H1 (cell line): ENCODE results near the gene GABARAPL2. TPM values are rescaled to one million over a fixed set of nuclear protein-coding genes. Genes with fewer than 3 reads are reported as not detected.

Source experiments
- CTCF ChIA-PET: fragments of 300-600 bp; sonication (Branson Sonifier 250); formaldehyde crosslinking; loops from one replicate; lab custom pipeline; 2021; ENCODE audit not compliant: partially characterized antibody; lab: Charles Lee
- POLR2A ChIA-PET: fragments of 300-600 bp; sonication (Branson Sonifier 250); formaldehyde crosslinking; loops from one replicate; lab custom pipeline; 2021; ENCODE audit warnings: inconsistent platforms; ENCODE audit not compliant: partially characterized antibody; lab: Charles Lee
- DNase-seq, 2 experiments: peaks; one replicate each; pipeline versions ENCODE4 v3.0.0 to v3.0.0-alpha.2; 2010 to 2022; ENCODE audit warnings: low spot score in 2 of 2, low read depth in 1 of 2, mixed read lengths in 1 of 2
- FAIRE-seq: peaks from 2 replicates; lab custom pipeline; 2011; peaks lifted over from hg19 to GRCh38; lab: Jason Lieb, UNC
- H2AFZ ChIP-seq: 2 replicates; pipeline ENCODE4 v1.8.1; 2012; ENCODE audit warnings: low read length, inconsistent platforms
- H2AK5ac ChIP-seq: 2 replicates; pipeline ENCODE4 v1.6.1; 2013; ENCODE audit warnings: low read depth, low read length
- H2BK120ac ChIP-seq: replicated peaks from 2 replicates; pipeline ENCODE3; 2013; ENCODE audit warnings: low read depth, low read length, inconsistent platforms
- H2BK12ac ChIP-seq: 2 replicates; pipeline ENCODE4 v1.6.1; 2013; ENCODE audit warnings: low read depth, low read length
- H2BK15ac ChIP-seq: 2 replicates; pipeline ENCODE4 v1.6.1; 2013; ENCODE audit warnings: low read length
- H2BK20ac ChIP-seq: 2 replicates; pipeline ENCODE4 v1.6.1; 2013; ENCODE audit warnings: low read length
- H2BK5ac ChIP-seq: 2 replicates; pipeline ENCODE4 v1.6.1; 2013; ENCODE audit warnings: low read depth, low read length
- H3K14ac ChIP-seq: 2 replicates; pipeline ENCODE4 v1.6.1; 2013; ENCODE audit warnings: inconsistent platforms; ENCODE audit not compliant: insufficient read length
- H3K18ac ChIP-seq: 2 replicates; pipeline ENCODE4 v1.6.1; 2013; ENCODE audit warnings: low read length; ENCODE audit errors: extremely low read depth
- H3K23ac ChIP-seq: 2 replicates; pipeline ENCODE4 v1.6.1; 2013; ENCODE audit warnings: inconsistent platforms; ENCODE audit not compliant: insufficient read length
- H3K23me2 ChIP-seq: 2 replicates; pipeline ENCODE4 v1.6.1; 2013; ENCODE audit warnings: low read depth, low read length
- H3K27ac ChIP-seq: 2 replicates; pipeline ENCODE4 v1.6.1; 2011; ENCODE audit warnings: low read depth, low read length, inconsistent platforms
- H3K27me3 ChIP-seq, 4 experiments: replicated peaks in 1 of 4; 1 replicate in 1 of 4; 2 replicates in 3 of 4; pipeline versions ENCODE4 v1.6.1 to v1.8.1; 2011 to 2013; ENCODE audit warnings: low read length in 3 of 4, mild to moderate bottlenecking in 3 of 4, inconsistent platforms in 2 of 4, mixed read lengths in 2 of 4, moderate library complexity in 1 of 4; ENCODE audit not compliant: control insufficient read depth in 3 of 4, insufficient read depth in 3 of 4; ENCODE audit errors: extremely low read depth in 1 of 4
- H3K36me3 ChIP-seq, 4 experiments: 2 replicates each; pipeline versions ENCODE4 v1.6.1 to v1.8.1; 2011 to 2013; ENCODE audit warnings: mild to moderate bottlenecking in 4 of 4, low read length in 3 of 4, moderate library complexity in 2 of 4, control low read depth in 1 of 4, inconsistent platforms in 1 of 4; ENCODE audit not compliant: insufficient read depth in 4 of 4, control insufficient read depth in 2 of 4
- H3K4ac ChIP-seq: replicated peaks from 2 replicates; pipeline ENCODE3; 2013; ENCODE audit warnings: low read length, low read depth, mixed read lengths, inconsistent platforms; ENCODE audit not compliant: insufficient read length
- H3K4me1 ChIP-seq, 4 experiments: replicated peaks in 1 of 4; 1 replicate in 1 of 4; 2 replicates in 3 of 4; pipeline versions ENCODE4 v1.6.1 to v1.8.1; 2011 to 2013; ENCODE audit warnings: low read length in 3 of 4, inconsistent platforms in 2 of 4, mixed read lengths in 1 of 4; ENCODE audit not compliant: insufficient read depth in 4 of 4, control insufficient read depth in 3 of 4
- H3K4me2 ChIP-seq, 2 experiments: 2 replicates each; pipeline versions ENCODE4 v1.6.1 to v1.8.1; 2011 to 2013; ENCODE audit warnings: low read depth in 2 of 2, low read length in 2 of 2, control low read depth in 1 of 2, inconsistent platforms in 1 of 2, mild to moderate bottlenecking in 1 of 2; ENCODE audit not compliant: insufficient read depth in 1 of 2
- H3K4me3 ChIP-seq, 4 experiments: fragments of 200-600, 300-600 bp in 1 of 4; sonication (generic), shearing (Covaris generic), sonication (Bioruptor Twin) in 1 of 4; 2 replicates each; pipeline versions ENCODE4 v1.5.1 to v1.8.1; 2011 to 2016; ENCODE audit warnings: low read length in 4 of 4, low read depth in 3 of 4, control low read depth in 2 of 4, inconsistent platforms in 2 of 4, mild to moderate bottlenecking in 2 of 4, mixed read lengths in 1 of 4, moderate library complexity in 1 of 4; ENCODE audit not compliant: insufficient read depth in 2 of 4; ENCODE audit errors: extremely low read depth in 1 of 4
- H3K56ac ChIP-seq: replicated peaks from 2 replicates; pipeline ENCODE3; 2013; ENCODE audit warnings: low read depth, mild to moderate bottlenecking, mixed read lengths, low read length, inconsistent platforms; ENCODE audit not compliant: insufficient read length
- H3K79me1 ChIP-seq: 2 replicates; pipeline ENCODE4 v1.6.1; 2013; ENCODE audit warnings: low read depth, low read length, control low read depth
- H3K79me2 ChIP-seq, 2 experiments: 2 replicates each; pipeline versions ENCODE4 v1.6.1 to v1.8.1; 2012 to 2013; ENCODE audit warnings: low read length in 2 of 2, mild to moderate bottlenecking in 2 of 2, inconsistent platforms in 1 of 2; ENCODE audit not compliant: insufficient read depth in 2 of 2, control insufficient read depth in 1 of 2
- H3K9ac ChIP-seq, 4 experiments: replicated peaks in 1 of 4; 1 replicate in 1 of 4; 2 replicates in 3 of 4; pipeline versions ENCODE4 v1.6.1 to v1.8.1; 2011 to 2013; ENCODE audit warnings: low read depth in 3 of 4, low read length in 3 of 4, control low read depth in 2 of 4, mild to moderate bottlenecking in 2 of 4, moderate library complexity in 2 of 4, inconsistent platforms in 1 of 4; ENCODE audit errors: extremely low read depth in 1 of 4
- H3K9me3 ChIP-seq, 2 experiments: 2 replicates each; pipeline versions ENCODE4 v1.6.1 to v1.8.1; 2012 to 2013; ENCODE audit warnings: mild to moderate bottlenecking in 2 of 2, moderate library complexity in 2 of 2, control low read depth in 1 of 2, inconsistent platforms in 1 of 2, low read depth in 1 of 2, low read length in 1 of 2, mixed read lengths in 1 of 2; ENCODE audit not compliant: insufficient read depth in 2 of 2
- H4K20me1 ChIP-seq, 2 experiments: replicated peaks in 1 of 2; 2 replicates each; pipeline versions ENCODE3 to v1.8.1; 2011 to 2013; ENCODE audit warnings: inconsistent platforms in 2 of 2, low read length in 2 of 2, mild to moderate bottlenecking in 1 of 2; ENCODE audit not compliant: insufficient read depth in 2 of 2, control insufficient read depth in 1 of 2
- H4K5ac ChIP-seq: 2 replicates; pipeline ENCODE4 v1.6.1; 2013; ENCODE audit warnings: low read length, low read depth, mixed read lengths, inconsistent platforms; ENCODE audit not compliant: insufficient read length
- H4K8ac ChIP-seq: 2 replicates; pipeline ENCODE4 v1.8.0; 2013; ENCODE audit warnings: mild to moderate bottlenecking, moderate library complexity, low read length, inconsistent platforms; ENCODE audit not compliant: insufficient read depth; ENCODE audit errors: extremely low read depth
- H4K91ac ChIP-seq: replicated peaks from 2 replicates; pipeline ENCODE3; 2013; ENCODE audit warnings: low read length, mixed read lengths, inconsistent platforms; ENCODE audit not compliant: insufficient read length
- BRCA1 ChIP-seq: IDR thresholded peaks from 2 replicates; pipeline ENCODE4 v1.6.1; 2012; ENCODE audit warnings: low read depth, low read length, improper control_type of control experiment
- CBX5 ChIP-seq: fragments of 300-800, 300-1000 bp; sonication (generic); IDR thresholded peaks from 2 replicates; pipeline ENCODE4 v1.7.1; 2016; ENCODE audit warnings: antibody characterized with exemption, low read length, low read depth
- CREB1 ChIP-seq: IDR thresholded peaks from 2 replicates; pipeline ENCODE4 v1.6.1; 2012; ENCODE audit warnings: inconsistent platforms
- CTCF ChIP-seq, 3 experiments: IDR thresholded peaks; 1 replicate in 2 of 3; 2 replicates in 1 of 3; pipeline versions ENCODE4 v1.5.1 to v1.6.1; 2011; ENCODE audit warnings: low read length in 3 of 3, mild to moderate bottlenecking in 3 of 3, inconsistent platforms in 2 of 3, low read depth in 1 of 3, moderate library complexity in 1 of 3; ENCODE audit not compliant: insufficient read depth in 1 of 3; ENCODE audit errors: control extremely low read depth in 1 of 3
- E2F6 ChIP-seq: IDR thresholded peaks from 2 replicates; pipeline ENCODE4 v1.6.1; 2012; ENCODE audit warnings: inconsistent platforms
- GABPA ChIP-seq: IDR thresholded peaks from 2 replicates; pipeline ENCODE4 v1.6.1; 2011; ENCODE audit warnings: mild to moderate bottlenecking, low read length, moderate library complexity, borderline replicate concordance; ENCODE audit not compliant: insufficient read depth
- HDAC6 ChIP-seq: IDR thresholded peaks from one replicate; pipeline ENCODE4 v1.7.1; 2012; ENCODE audit warnings: low read depth, mild to moderate bottlenecking, inconsistent platforms, low read length, moderate library complexity
- MAFK ChIP-seq: IDR thresholded peaks from 2 replicates; pipeline ENCODE4 v1.6.1; 2012; ENCODE audit warnings: low read depth, mild to moderate bottlenecking, improper control_type of control experiment, low read length
- RBBP5 ChIP-seq: IDR thresholded peaks from 2 replicates; pipeline ENCODE4 v1.7.1; 2012; ENCODE audit warnings: low read depth, mild to moderate bottlenecking, inconsistent platforms, low read length, moderate library complexity, borderline replicate concordance
- SIX5 ChIP-seq: IDR thresholded peaks from 2 replicates; pipeline ENCODE4 v1.6.1; 2011; ENCODE audit warnings: mild to moderate bottlenecking, low read depth, low read length
- WGBS, 2 experiments: shearing (Covaris generic) in 1 of 2; methylation state at CpG; one replicate each; pipeline versions ENCODE4 v1.1.6 to v1.1.7; 2013 to 2015; ENCODE audit warnings: low lambda C conversion rate in 2 of 2, mixed read lengths in 2 of 2, inconsistent platforms in 1 of 2, low coverage in 1 of 2, missing lambda C conversion rate in 1 of 2; ENCODE audit not compliant: insufficient replicate concordance in 2 of 2, insufficient coverage in 1 of 2, insufficient read length in 1 of 2; ENCODE audit errors: extremely low coverage in 1 of 2, missing lambda C conversion rate in 1 of 2; 5-methylcytosine and 5-hydroxymethylcytosine counted together
- polyA plus RNA-seq, 7 experiments: library from polyadenylated mRNA; depleted of rRNA in 3 of 7; stranded (reverse) in 5 of 7; unstranded in 2 of 7; fragments of >200 nt in 5 of 7; fragments of 200-250 nt in 2 of 7; gene quantifications; 1 replicate in 5 of 7; 2 replicates in 1 of 7; 4 replicates in 1 of 7; pipeline versions ENCODE4 v1.2.1 to v1.2.3, GENCODE V29; 2011 to 2013; ENCODE audit warnings: missing spikeins in 2 of 7, mixed read lengths in 2 of 7
- total RNA-seq: library from RNA; stranded (reverse); fragmentation: NEBNext Ultra II Directional; extraction: Animal tissue kit (Norgen Biotek cat#: 25700); gene quantifications from 2 replicates; pipeline ENCODE4 v1.2.1, GENCODE V29; 2021

Gene GABARAPL2
- total and polyA plus RNA-seq, 2 of the 8 experiments (the other 6 are each of a cell fraction or from before 2014, with no cell fraction given) = 65.8 to 71.3 TPM

DNA sequence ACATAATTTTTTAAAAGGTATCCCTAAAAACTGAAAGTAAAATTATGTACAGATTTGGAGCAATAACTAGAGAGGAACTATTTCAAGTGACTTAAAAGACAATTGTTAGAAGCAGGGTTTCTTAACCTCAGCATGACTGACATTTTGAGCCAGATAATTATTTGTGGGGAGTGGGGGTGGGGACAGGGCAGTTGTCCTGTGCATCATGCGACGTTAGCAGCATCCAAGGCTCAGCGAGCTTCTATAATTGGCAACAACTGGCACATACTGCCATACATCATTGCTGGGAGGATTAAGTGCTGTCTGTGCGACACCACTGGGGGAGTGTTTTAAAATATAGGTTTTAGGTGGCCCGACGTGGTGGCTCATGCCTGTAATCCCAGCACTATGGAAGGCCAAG lies 27.1 kb downstream of the GABARAPL2 start:
- Histone ChIP-seq H3K23ac (no peak overlapping the region), H3K9me3 (peaks cover 0 to 2% of the 10 kb centered on the region in 2 experiments; a peak in 1 of 4 replicates), H3K4me3 (no peak overlapping the region), H2BK12ac (peak overlapping the region; percentile 95), H3K18ac (no peak overlapping the region), H3K14ac (no peak overlapping the region), H3K4ac (no peak overlapping the region), H3K9ac (no peak overlapping the region), H2AFZ (no peak overlapping the region), H3K56ac (no peak overlapping the region), H2BK20ac (0 out of 2 replicates have a peak overlapping the region, but pooled peaks have one; percentile 84), H4K20me1 (no peaks in the 10 kb centered on the region), H4K5ac (no peak overlapping the region), H2BK120ac (peak overlapping the region; percentile 75), H3K27ac (no peak overlapping the region), H3K4me1 (peaks cover 5 to 18% (median 16%) of the 10 kb centered on the region in 4 experiments; a peak in 6 of 7 replicates), H4K91ac (peak overlapping the region; percentile 20), H3K36me3 (peaks cover 0 to 10% (median 5%) of the 10 kb centered on the region in 4 experiments; a peak in 2 of 8 replicates), H3K79me2 (no peaks in the 10 kb centered on the region), H3K23me2 (no peaks in the 10 kb centered on the region), H2BK15ac (no peak overlapping the region), H3K4me2 (peak overlapping the region in 1 of 2 experiments; percentile 59; a peak in 1 of 4 replicates), H2BK5ac (peak overlapping the region; percentile 89; the same call in 1 of the 2 replicates), H2AK5ac (no peak overlapping the region; the same call in 1 of the 2 replicates), H3K79me1 (no peaks in the 10 kb centered on the region), H4K8ac (no peak overlapping the region), H3K27me3 (no peaks in the 10 kb centered on the region)
- POLR2A ChIA-PET = interaction anchor here (0.9 to 1.6 kb wide), 8 partner anchors 12 to 98 kb away, joined by 3 to 6 read pairs (median 4); partner anchors contain the start of genes ADAT1, CHST6, KARS1 and TERF2IP
- DNase-seq (no peak), FAIRE-seq (no peak)
- CTCF ChIA-PET = interaction anchor here (0.7 to 1.4 kb wide), 4 partner anchors 37 to 123 kb away, joined by 3 to 5 read pairs (median 4); partner anchors contain the start of gene TMEM231
- WGBS, 2 experiments = 95% methylated on average over 6 of the region's 6 CpGs; no CpG with 5 or more reads in 1 of the 2 experiments
- TF ChIP-seq CBX5 = no peak
- no peak for TF ChIP-seq E2F6
- TF ChIP-seq GABPA = no peak
- TF ChIP-seq RBBP5 = no peak
- no peak for TF ChIP-seq SIX5
- no peak for TF ChIP-seq CREB1
- TF ChIP-seq CTCF (IDR thresholded peaks at IDR 0.05; ENCODE audit: control extremely low read depth in 1 of 3, insufficient read depth in 1 of 3, low read depth in 1 of 3, low read length in 3 of 3) = no peak
- TF ChIP-seq MAFK = no peak
- no peak for TF ChIP-seq HDAC6
- no peak for TF ChIP-seq BRCA1
